ENCODE measurements around the gene HNRNPH3.

Gene HNRNPH3

GRCh38 chr10:68332259-68333057, 594 bp downstream of the HNRNPH3 start, which contains the start of gene PBLD:
TSS of gene PBLD (minus strand) at chr10:68332928. CDS start at chr10:68306844, 26,084 bp downstream.
- DNase-seq = peak; percentile 67

GRCh38 chr10:68333058-68333395, 1.2 kb downstream of the HNRNPH3 start:
- no peak for DNase-seq

- no peak for DNase-seq
Observed at GRCh38 chr10:68333440-68334431, 1.9 kb downstream of the HNRNPH3 start.

- DNase-seq = no peak
Observed at GRCh38 chr10:68334672-68335467, 3.0 kb downstream of the HNRNPH3 start.

GRCh38 chr10:68336754-68337351, 5.0 kb downstream of the HNRNPH3 start:
- no peak for DNase-seq

- DNase-seq = no peak
Observed at GRCh38 chr10:68340358-68341080, 8.7 kb downstream of the HNRNPH3 start.

- DNase-seq = no peak
Observed at GRCh38 chr10:68342909-68343516, 11.1 kb downstream of the HNRNPH3 start.

- DNase-seq = no peak
Observed at GRCh38 chr10:68345621-68346020, 13.8 kb downstream of the HNRNPH3 start.

- DNase-seq = no peak
Observed at GRCh38 chr10:68346774-68347173, 14.9 kb downstream of the HNRNPH3 start.

- peak; percentile 58 for DNase-seq
Observed at GRCh38 chr10:68348265-68348741, 16.4 kb downstream of the HNRNPH3 start.

GRCh38 chr10:68353537-68353936, 21.7 kb downstream of the HNRNPH3 start:
- no peak for DNase-seq

GRCh38 chr10:68359189-68359588, 27.3 kb downstream of the HNRNPH3 start:
- no peak for DNase-seq

GRCh38 chr10:68362590-68362989, 30.7 kb downstream of the HNRNPH3 start:
- DNase-seq = no peak

- no peak for DNase-seq
Observed at GRCh38 chr10:68364101-68364886, 32.4 kb downstream of the HNRNPH3 start.

- DNase-seq = no peak
Observed at GRCh38 chr10:68365611-68366010, 33.7 kb downstream of the HNRNPH3 start.

- no peak for DNase-seq
Observed at GRCh38 chr10:68366600-68366999, 34.7 kb downstream of the HNRNPH3 start.

- no peak for DNase-seq
Observed at GRCh38 chr10:68367121-68367520, 35.3 kb downstream of the HNRNPH3 start.

- DNase-seq = no peak
Observed at GRCh38 chr10:68371604-68372003, 39.7 kb downstream of the HNRNPH3 start.

GRCh38 chr10:68385740-68386139, 53.9 kb downstream of the HNRNPH3 start:
- DNase-seq = no peak

All from CD4-positive, alpha-beta T cell treated with Interleukin-17A for 4 hours (primary cell).